Colonic mucosa (tissue), 4 donors: Measurements from ENCODE around the gene PIAS1. TPM values are rescaled to one million over a fixed set of nuclear protein-coding genes. Genes with fewer than 3 reads are reported as not detected.

Source experiments
- DNase-seq: peaks from one replicate; pipeline ENCODE4 v3.0.0-alpha.2; 2020
- H3K27ac ChIP-seq: fragments of 200-600 bp; one replicate; pipeline ENCODE4 v1.8.0; 2021
- H3K27me3 ChIP-seq: fragments of 200-600 bp; one replicate; pipeline ENCODE4 v1.8.0; 2021
- H3K36me3 ChIP-seq: fragments of 200-600 bp; one replicate; pipeline ENCODE4 v1.8.0; 2021
- H3K4me1 ChIP-seq: fragments of 200-600 bp; one replicate; pipeline ENCODE4 v1.8.0; 2021; ENCODE audit warnings: mild to moderate bottlenecking
- H3K4me3 ChIP-seq: fragments of 200-600 bp; one replicate; pipeline ENCODE4 v1.8.0; 2021
- H3K9ac ChIP-seq, 2 donors: one replicate each; pipeline ENCODE4 v1.7.0; 2013; ENCODE audit warnings: control low read depth in 2 of 2, low read depth in 2 of 2, low read length in 2 of 2
- H3K9me3 ChIP-seq: fragments of 200-600 bp; one replicate; pipeline ENCODE4 v1.8.0; 2021
- intact Hi-C: fragments of 100-400 bp; cut with DNase I; formaldehyde crosslinking; loops from one replicate; pipeline ENCODE4 v1.14.1; 2022
- total RNA-seq, 2 donors: library from RNA; stranded (reverse); fragmentation: NEBNext Ultra II Directional in 1 of 2; extraction: Animal tissue kit (Norgen Biotek cat#: 25700) in 1 of 2; gene quantifications; one replicate each; pipeline ENCODE4 v1.2.1, GENCODE V29; 2021
- TF ChIP-seq, protein P1 (sequence below): fragments of 200-600 bp; IDR thresholded peaks from one replicate; pipeline ENCODE4 v1.8.0; 2022; ENCODE audit warnings: antibody characterized with exemption, mild to moderate bottlenecking
- donor health status: healthy.
- donor health status: DM: no; HTN: no; CAD: no.
- donor health status: DM: no; HTN: no; CAD: no.

PIAS1 gene
- total RNA-seq, 2 donors from 2014 or later, result 26.6 to 33.0 TPM

- no peak for DNase-seq
- H3K9me3 ChIP-seq, result no peaks in the 10 kb centered on the region
- H3K9ac ChIP-seq, result no peak overlapping the region
- H3K36me3 ChIP-seq, result no peaks in the 10 kb centered on the region
- H3K27ac ChIP-seq, result no peak overlapping the region
- intact Hi-C loops, result no loop called here
- TF ChIP-seq, protein P1, sequence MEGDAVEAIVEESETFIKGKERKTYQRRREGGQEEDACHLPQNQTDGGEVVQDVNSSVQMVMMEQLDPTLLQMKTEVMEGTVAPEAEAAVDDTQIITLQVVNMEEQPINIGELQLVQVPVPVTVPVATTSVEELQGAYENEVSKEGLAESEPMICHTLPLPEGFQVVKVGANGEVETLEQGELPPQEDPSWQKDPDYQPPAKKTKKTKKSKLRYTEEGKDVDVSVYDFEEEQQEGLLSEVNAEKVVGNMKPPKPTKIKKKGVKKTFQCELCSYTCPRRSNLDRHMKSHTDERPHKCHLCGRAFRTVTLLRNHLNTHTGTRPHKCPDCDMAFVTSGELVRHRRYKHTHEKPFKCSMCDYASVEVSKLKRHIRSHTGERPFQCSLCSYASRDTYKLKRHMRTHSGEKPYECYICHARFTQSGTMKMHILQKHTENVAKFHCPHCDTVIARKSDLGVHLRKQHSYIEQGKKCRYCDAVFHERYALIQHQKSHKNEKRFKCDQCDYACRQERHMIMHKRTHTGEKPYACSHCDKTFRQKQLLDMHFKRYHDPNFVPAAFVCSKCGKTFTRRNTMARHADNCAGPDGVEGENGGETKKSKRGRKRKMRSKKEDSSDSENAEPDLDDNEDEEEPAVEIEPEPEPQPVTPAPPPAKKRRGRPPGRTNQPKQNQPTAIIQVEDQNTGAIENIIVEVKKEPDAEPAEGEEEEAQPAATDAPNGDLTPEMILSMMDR, result no peak
- H3K4me1 ChIP-seq, result no peaks in the 10 kb centered on the region
- H3K4me3 ChIP-seq, result no peak overlapping the region
- no peaks in the 10 kb centered on the region for H3K27me3 ChIP-seq
Observed at GRCh38 chr15:68015244-68015643, 38.9 kb upstream of the PIAS1 start.

DNA sequence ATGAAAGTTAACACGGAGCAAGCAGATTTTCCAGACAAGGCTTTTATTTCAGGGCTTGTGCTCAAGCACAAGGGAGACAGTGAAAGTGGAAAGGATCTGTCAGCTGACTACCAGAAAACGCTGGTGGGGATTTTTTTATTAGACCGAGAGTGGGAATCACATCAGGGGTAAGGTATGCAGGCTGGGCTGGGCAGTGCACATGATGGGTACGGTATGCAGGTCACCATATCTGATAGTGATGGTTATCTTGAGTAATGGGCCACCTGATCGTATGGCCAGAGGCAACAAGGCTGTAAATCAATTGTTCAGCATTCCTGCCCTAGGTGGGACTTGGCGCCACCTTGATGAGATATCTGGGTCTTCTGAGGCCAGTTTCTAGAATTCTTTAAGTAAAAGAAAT is 36.9 kb upstream of the PIAS1 start:
- TF ChIP-seq, protein P1, result no peak
- intact Hi-C loops, result no loop called here
- no peaks in the 10 kb centered on the region for H3K36me3 ChIP-seq
- no peaks in the 10 kb centered on the region for H3K4me1 ChIP-seq
- H3K27me3 ChIP-seq, result no peaks in the 10 kb centered on the region
- no peak overlapping the region for H3K27ac ChIP-seq
- no peak overlapping the region for H3K4me3 ChIP-seq
- no peak overlapping the region for H3K9ac ChIP-seq
- no peak for DNase-seq
- H3K9me3 ChIP-seq, result no peaks in the 10 kb centered on the region

DNA sequence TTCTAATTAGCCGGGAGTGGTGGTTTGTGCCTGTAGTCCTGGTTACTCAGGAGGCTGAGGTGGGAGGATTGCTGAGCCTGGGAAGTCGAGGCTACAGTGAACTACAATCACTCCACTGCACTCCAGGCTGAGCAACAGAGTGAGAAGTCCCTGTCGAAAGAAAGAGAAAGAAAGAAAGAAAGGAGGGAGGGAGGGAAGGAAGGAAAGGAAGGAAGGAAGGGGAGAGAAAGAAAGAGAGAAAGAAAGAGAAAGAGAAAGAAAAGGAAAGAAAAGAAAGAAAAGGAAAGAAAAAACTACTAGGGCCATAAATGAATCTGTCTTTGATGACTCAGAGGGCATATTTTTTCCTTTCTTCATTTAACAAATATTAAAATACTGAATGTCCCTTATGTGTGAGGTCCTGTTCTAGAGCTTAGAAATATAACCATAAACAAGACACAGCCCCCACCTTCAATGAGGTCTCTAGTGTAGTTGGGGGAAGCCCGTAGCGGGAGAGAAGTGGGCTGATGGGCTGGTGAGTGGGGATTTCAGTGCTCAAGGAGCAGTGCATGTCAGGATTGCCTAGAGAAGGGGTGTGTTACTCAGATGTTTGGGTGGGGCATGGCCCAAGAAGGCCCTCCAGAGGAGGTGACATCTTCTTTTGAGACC is 35.2 kb upstream of the PIAS1 start:
- H3K27ac ChIP-seq, result no peak overlapping the region
- H3K27me3 ChIP-seq, result no peaks in the 10 kb centered on the region
- no peaks in the 10 kb centered on the region for H3K9me3 ChIP-seq
- no peak overlapping the region for H3K4me3 ChIP-seq
- no peaks in the 10 kb centered on the region for H3K4me1 ChIP-seq
- no peak overlapping the region for H3K9ac ChIP-seq
- no peaks in the 10 kb centered on the region for H3K36me3 ChIP-seq
- TF ChIP-seq, protein P1, result no peak
- intact Hi-C loops, result no loop called here
- DNase-seq, result no peak

DNA sequence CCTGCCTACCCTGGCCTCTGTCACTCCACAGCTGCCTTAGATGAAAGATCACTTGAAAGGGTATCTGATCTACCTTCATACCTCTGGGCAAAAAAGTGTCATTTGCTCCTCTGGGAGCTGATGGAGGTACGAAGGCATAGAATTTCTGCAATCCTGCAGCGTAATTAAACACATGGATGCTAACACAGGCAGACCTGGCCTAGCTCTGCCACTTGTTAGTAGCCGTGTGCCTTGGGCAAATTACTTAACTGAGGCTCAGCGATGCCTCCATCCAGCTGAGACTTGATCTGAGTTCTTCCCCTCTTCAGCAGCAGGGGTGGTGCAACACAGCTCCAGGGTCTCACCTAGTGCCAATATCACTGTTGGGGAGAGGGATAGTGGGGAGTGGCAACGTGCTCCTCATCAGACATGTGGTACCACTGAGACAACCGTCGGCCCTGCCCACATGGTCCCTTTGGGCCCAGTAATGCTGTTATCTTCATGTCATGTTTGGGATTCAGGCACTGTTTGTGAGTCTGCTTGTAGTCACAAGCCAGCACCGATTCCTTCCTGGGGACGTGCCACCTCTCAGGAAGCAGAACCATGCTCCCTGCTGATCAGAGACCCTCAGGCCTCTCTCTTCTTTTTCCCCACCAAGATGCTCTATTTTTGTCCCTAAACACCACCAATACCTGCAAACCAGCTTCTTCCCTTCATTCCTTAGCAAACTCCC is 34.1 kb upstream of the PIAS1 start:
- Histone ChIP-seq H3K27me3 (no peaks in the 10 kb centered on the region), H3K9ac (no peak overlapping the region), H3K27ac (no peak overlapping the region), H3K36me3 (no peaks in the 10 kb centered on the region), H3K4me1 (no peaks in the 10 kb centered on the region), H3K9me3 (no peaks in the 10 kb centered on the region), H3K4me3 (no peak overlapping the region)
- no peak for DNase-seq
- TF ChIP-seq, protein P1, result no peak
- intact Hi-C loops, result no loop called here

DNA sequence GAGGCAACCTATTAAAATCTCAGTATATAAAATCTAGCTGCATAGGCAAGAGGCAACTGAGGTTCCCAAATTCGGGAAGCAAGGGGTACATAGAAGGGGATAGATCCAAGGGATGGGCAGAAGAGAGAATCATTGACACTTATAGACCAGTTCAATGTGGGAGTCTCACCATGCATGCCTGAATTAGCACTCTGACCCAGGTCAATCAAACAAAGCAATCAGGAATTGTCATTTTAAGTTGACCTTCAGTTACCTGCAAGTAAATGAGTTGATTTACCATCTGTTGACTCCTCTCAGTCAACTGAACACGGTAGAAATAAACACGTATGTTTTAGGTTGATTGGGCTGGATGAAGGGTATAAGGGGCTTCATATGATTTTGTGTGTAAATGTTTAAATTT is 33.4 kb upstream of the PIAS1 start:
- no peaks in the 10 kb centered on the region for H3K4me1 ChIP-seq
- no peak for DNase-seq
- no peaks in the 10 kb centered on the region for H3K36me3 ChIP-seq
- H3K9me3 ChIP-seq, result no peaks in the 10 kb centered on the region
- H3K27ac ChIP-seq, result no peak overlapping the region
- H3K4me3 ChIP-seq, result no peak overlapping the region
- no peaks in the 10 kb centered on the region for H3K27me3 ChIP-seq
- TF ChIP-seq, protein P1, result no peak
- H3K9ac ChIP-seq, result no peak overlapping the region
- intact Hi-C loops, result no loop called here
